SIG-M5 treated with dmso at 0.1 percent for 504 hours (cell line): ENCODE measurements around the gene MAN2B1.
"Not testable (repeated sequence)": the region's sequence is repeated elsewhere in the genome, so short reads cannot be mapped to it uniquely, and the experiment has no call there.

Source experiments
- DNase-seq: peaks from one replicate; lab custom pipeline; 2025; ENCODE audit not compliant: unreplicated experiment; lab: John Stamatoyannopoulos, UW

Gene MAN2B1

GRCh38 chr19:12689581-12690216 lies 23.2 kb upstream of the MAN2B1 start:
- no peak for DNase-seq

- no peak for DNase-seq
Measured at GRCh38 chr19:12689012-12689411, 22.5 kb upstream of the MAN2B1 start.

- no peak for DNase-seq
Measured at GRCh38 chr19:12687496-12688196, 21.1 kb upstream of the MAN2B1 start, which contains the start of gene GNG14. Gene GNG14 (plus strand): TSS chr19:12687998. CDS start chr19:12688049, 51 bp downstream.

- no peak for DNase-seq
Measured at GRCh38 chr19:12685831-12686230, 19.3 kb upstream of the MAN2B1 start.

GRCh38 chr19:12681074-12681987 lies 14.8 kb upstream of the MAN2B1 start, which contains the start of gene DHPS:
Gene DHPS (minus strand): TSS chr19:12681880. CDS start chr19:12681766, 114 bp downstream.
- peak; percentile 96 for DNase-seq

GRCh38 chr19:12680034-12680433 lies 13.5 kb upstream of the MAN2B1 start:
- DNase-seq = no peak

- not testable (repeated sequence) for DNase-seq
Measured at GRCh38 chr19:12678039-12678438, 11.5 kb upstream of the MAN2B1 start.

GRCh38 chr19:12676928-12677327 lies 10.4 kb upstream of the MAN2B1 start:
- DNase-seq = no peak

- DNase-seq = peak; percentile 57
Measured at GRCh38 chr19:12676384-12676792, 9.8 kb upstream of the MAN2B1 start.

- DNase-seq = no peak
Measured at GRCh38 chr19:12675940-12676339, 9.4 kb upstream of the MAN2B1 start.

- DNase-seq = no peak
Measured at GRCh38 chr19:12675399-12675798, 8.9 kb upstream of the MAN2B1 start.

- DNase-seq = no peak
Measured at GRCh38 chr19:12672744-12673143, 6.2 kb upstream of the MAN2B1 start.

GRCh38 chr19:12670159-12670928 lies 3.8 kb upstream of the MAN2B1 start:
- no peak for DNase-seq

- peak; percentile 78 for DNase-seq
Measured at GRCh38 chr19:12669270-12670158, 3.0 kb upstream of the MAN2B1 start.

GRCh38 chr19:12668932-12669269 lies 2.4 kb upstream of the MAN2B1 start:
- DNase-seq = peak; percentile 10

GRCh38 chr19:12668346-12668745 lies 1.8 kb upstream of the MAN2B1 start:
- no peak for DNase-seq

- no peak for DNase-seq
Measured at GRCh38 chr19:12667731-12668302, 1.3 kb upstream of the MAN2B1 start.

- DNase-seq = peak; percentile 27
Measured at GRCh38 chr19:12665671-12666264, 774 bp downstream of the MAN2B1 start.

- DNase-seq = peak; percentile 83
Measured at GRCh38 chr19:12665281-12665573, 1.3 kb downstream of the MAN2B1 start.
